ENCODE results near the gene TBC1D10A. TPM values are rescaled to one million over a fixed set of nuclear protein-coding genes. Genes with fewer than 3 reads are reported as not detected.

TBC1D10A gene
- total RNA-seq, 4 donors from 2014 or later: 46.8 to 63.9 (median 52.1) TPM

DNA sequence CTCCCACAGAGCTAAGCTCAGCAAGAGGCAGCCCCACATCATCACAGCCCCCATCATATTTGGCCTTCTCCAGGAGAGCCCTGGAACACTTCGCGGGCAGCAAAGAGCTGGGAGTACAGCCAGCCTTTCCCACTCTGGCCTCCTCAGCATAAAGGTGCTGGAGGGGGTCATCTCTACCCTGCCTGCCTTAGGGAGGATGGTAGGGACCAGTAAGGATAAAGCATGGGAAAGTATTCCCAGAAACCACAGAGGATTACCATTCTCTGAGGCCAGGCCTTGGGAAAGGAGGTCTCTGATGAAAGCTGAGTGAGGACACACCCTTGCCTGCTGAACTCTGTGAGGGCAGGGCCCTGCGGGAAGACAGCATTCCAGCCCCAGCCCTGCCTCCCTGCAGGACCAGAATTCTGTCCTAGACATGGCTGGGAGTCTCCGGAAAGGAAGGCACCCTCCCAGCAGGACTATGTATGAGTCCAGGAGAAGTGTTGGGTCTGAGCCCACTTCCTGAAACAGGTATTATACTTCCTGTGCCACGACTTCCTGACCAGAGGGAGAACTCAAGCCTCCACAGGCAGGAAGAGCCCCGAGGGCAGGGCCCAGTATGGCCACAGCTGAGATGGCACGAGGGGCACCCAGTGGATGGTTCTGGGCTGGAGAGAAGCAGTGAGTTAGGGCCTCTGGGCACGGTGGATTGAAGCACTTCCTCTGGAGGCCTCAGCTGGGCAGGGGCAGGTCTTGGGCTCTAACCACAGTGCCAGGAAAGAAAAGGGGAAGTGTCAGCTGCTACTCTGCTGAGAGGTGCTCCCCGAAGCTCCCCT lies 24.5 kb downstream of the TBC1D10A start:
- H3K27me3 ChIP-seq: no peaks in the 10 kb centered on the region
- WGBS, 2 donors: 41 to 54% methylated on average over 7 to 9 of the region's 9 CpGs
- no peaks in the 10 kb centered on the region for H3K9me3 ChIP-seq
- H3K4me1 ChIP-seq: peaks cover 0 to 96% (median 72%) of the 10 kb centered on the region in 4 donors
- TF ChIP-seq POLR2A (IDR thresholded peaks at IDR 0.05) (no peak), EP300 (IDR thresholded peaks at IDR 0.05) (peak in 1 of 2 donors; percentile 70)
- TF ChIP-seq, protein P1, sequence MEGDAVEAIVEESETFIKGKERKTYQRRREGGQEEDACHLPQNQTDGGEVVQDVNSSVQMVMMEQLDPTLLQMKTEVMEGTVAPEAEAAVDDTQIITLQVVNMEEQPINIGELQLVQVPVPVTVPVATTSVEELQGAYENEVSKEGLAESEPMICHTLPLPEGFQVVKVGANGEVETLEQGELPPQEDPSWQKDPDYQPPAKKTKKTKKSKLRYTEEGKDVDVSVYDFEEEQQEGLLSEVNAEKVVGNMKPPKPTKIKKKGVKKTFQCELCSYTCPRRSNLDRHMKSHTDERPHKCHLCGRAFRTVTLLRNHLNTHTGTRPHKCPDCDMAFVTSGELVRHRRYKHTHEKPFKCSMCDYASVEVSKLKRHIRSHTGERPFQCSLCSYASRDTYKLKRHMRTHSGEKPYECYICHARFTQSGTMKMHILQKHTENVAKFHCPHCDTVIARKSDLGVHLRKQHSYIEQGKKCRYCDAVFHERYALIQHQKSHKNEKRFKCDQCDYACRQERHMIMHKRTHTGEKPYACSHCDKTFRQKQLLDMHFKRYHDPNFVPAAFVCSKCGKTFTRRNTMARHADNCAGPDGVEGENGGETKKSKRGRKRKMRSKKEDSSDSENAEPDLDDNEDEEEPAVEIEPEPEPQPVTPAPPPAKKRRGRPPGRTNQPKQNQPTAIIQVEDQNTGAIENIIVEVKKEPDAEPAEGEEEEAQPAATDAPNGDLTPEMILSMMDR (IDR thresholded peaks at IDR 0.05): no peak
- H3K4me3 ChIP-seq: no peak overlapping the region
- peaks cover 0 to 56% (median 12%) of the 10 kb centered on the region in 3 donors for H3K36me3 ChIP-seq
- peak overlapping the region; percentile 48 to 88 (median 82) for H3K27ac ChIP-seq
- no peak for DNase-seq (ENCODE audit: low spot score in 2 of 2)

DNA sequence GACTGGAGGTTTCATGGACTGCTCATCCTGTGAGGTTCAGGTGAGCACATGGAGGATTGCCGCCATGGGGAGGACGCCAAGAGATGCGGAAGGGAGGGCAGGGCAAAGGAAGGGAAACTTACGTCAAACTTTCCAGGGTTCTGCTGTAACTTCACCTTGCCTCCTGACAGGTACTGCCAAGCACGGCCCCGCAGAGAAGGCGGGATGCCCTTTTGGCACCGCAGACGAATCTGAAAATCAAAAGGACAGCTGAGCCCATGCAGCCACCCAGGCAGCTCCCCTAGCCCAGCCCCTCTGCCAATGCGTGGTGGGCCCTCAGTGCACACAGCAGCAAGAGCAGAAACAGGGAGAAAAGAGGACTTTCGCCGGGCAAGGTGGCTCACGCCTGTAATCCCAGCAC lies 27.4 kb downstream of the TBC1D10A start:
- H3K4me1 ChIP-seq: peaks cover 0 to 76% (median 43%) of the 10 kb centered on the region in 4 donors
- H3K36me3 ChIP-seq: peaks cover 0 to 85% (median 12%) of the 10 kb centered on the region in 3 donors
- peak overlapping the region in 1 of 4 donors; percentile 83 for H3K27ac ChIP-seq
- H3K9me3 ChIP-seq: no peaks in the 10 kb centered on the region
- H3K4me3 ChIP-seq: no peak overlapping the region
- no peak for TF ChIP-seq POLR2A (IDR thresholded peaks at IDR 0.05)
- TF ChIP-seq, protein P1 (IDR thresholded peaks at IDR 0.05): no peak
- TF ChIP-seq EP300 (IDR thresholded peaks at IDR 0.05): no peak
- DNase-seq (ENCODE audit: low spot score in 2 of 2): no peak
- H3K27me3 ChIP-seq: no peaks in the 10 kb centered on the region
- WGBS, 2 donors: 87 to 92% methylated on average over 12 to 13 of the region's 13 CpGs

DNA sequence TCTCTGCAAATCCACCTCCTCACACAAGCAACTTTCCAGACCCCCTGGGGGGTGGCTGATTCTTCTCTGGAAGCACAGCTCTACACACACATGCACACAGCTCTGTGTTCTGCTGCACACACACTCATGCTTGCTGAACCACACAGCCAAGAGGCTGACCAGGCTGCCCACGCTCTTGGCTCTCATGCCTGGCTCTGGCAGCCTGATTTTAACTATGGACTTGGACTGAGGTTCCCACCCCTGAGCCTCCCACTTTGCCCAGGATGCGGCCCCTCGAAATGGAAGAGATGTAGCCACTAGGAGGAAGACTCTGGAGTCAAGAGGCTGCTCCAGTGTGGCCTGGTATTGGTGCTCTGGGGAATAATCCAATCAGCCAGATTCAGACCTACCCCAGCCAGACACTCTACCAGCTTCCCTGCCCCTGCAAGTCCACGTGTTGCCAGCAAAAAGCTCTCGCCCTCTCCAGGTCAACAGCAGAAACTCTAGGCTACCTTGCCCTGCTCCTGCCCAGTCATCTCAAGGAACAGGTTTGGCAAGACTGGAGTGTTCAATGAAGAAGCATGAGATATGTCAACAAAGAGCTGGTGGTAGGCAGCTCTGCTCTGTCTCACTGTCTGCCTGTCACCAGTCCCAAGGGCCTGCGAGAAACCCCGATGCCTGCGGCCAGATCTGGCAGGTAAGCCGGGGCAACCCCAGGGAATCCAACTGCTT lies 28.6 kb downstream of the TBC1D10A start:
- Histone ChIP-seq H3K4me3 (no peak overlapping the region), H3K4me1 (peaks cover 0 to 74% (median 32%) of the 10 kb centered on the region in 4 donors), H3K27me3 (no peaks in the 10 kb centered on the region), H3K36me3 (peaks cover 0 to 96% (median 22%) of the 10 kb centered on the region in 3 donors), H3K9me3 (no peaks in the 10 kb centered on the region), H3K27ac (peak overlapping the region in 3 of 4 donors; percentile 42 to 83 (median 54))
- DNase-seq (ENCODE audit: low spot score in 2 of 2): no peak
- 77 to 81% methylated on average over 9 of the region's 9 CpGs for WGBS, 2 donors
- no peak for TF ChIP-seq EP300 (IDR thresholded peaks at IDR 0.05)
- TF ChIP-seq POLR2A (IDR thresholded peaks at IDR 0.05): no peak
- TF ChIP-seq, protein P1 (IDR thresholded peaks at IDR 0.05): no peak

DNA sequence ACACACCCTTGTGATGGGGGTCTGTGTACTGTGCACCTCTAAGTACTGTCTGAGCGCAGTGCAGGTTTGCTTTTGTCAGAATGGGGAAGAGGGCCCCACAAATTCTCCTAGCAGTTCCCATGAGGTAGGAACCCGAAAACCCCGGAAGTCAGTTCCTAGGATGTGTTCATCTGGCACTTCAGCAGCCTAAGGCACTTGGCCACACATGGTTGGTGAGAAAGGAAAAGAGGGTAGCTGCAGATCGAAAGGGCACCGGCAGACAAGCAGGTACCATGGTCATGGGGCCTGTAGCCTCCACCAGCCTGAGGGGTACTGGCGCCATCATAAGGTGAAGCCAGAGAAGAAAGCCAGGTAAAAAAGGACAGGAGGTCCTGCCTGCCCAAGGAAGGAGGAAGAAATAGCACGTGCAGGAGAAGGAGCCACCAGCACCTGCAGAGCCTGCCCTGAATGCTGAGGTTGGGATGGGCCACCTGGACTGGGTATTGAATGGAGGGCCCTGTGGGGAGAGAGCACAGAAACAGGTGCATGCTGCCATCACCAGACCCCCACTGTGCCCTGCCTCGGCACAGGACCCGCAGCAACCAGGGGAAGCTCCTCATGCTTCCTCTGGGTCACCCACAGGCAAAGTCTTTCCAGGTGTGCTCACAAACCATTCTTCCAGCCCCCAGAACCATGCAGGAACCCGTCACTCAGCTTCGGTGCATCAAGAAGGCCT lies 29.3 kb downstream of the TBC1D10A start:
- Histone ChIP-seq H3K9me3 (no peaks in the 10 kb centered on the region), H3K4me3 (no peak overlapping the region), H3K36me3 (peaks cover 0 to 100% (median 27%) of the 10 kb centered on the region in 3 donors), H3K27me3 (no peaks in the 10 kb centered on the region), H3K27ac (peak overlapping the region in 2 of 4 donors; percentile 16 to 34), H3K4me1 (peaks cover 0 to 74% (median 27%) of the 10 kb centered on the region in 4 donors)
- TF ChIP-seq POLR2A (IDR thresholded peaks at IDR 0.05): no peak
- TF ChIP-seq, protein P1 (IDR thresholded peaks at IDR 0.05): no peak
- TF ChIP-seq EP300 (IDR thresholded peaks at IDR 0.05): no peak
- WGBS, 2 donors: 84 to 89% methylated on average over 11 of the region's 11 CpGs
- DNase-seq (ENCODE audit: low spot score in 2 of 2): no peak

All from tibial nerve (tissue), 4 donors.